KMS-11 (cell line): ENCODE data around the gene PRKG1.

Experiments
- H2AFZ ChIP-seq: fragments of 200-600 bp; sonication (generic); 2 replicates; pipeline ENCODE4 v1.6.1; 2016; ENCODE audit warnings: antibody characterized with exemption, mixed run types, low read depth
- H3K27ac ChIP-seq: fragments of 200-600 bp; sonication (generic); 2 replicates; pipeline ENCODE4 v1.6.1; 2016; ENCODE audit warnings: mild to moderate bottlenecking, mixed run types
- H3K27me3 ChIP-seq: fragments of 200-600 bp; sonication (generic); 2 replicates; pipeline ENCODE4 v1.6.1; 2017; ENCODE audit warnings: mild to moderate bottlenecking, low read depth, mixed run types, moderate library complexity; ENCODE audit not compliant: insufficient read depth
- H3K36me3 ChIP-seq: fragments of 200-600 bp; sonication (generic); 2 replicates; pipeline ENCODE4 v1.6.1; 2017; ENCODE audit warnings: mild to moderate bottlenecking, mixed run types; ENCODE audit not compliant: insufficient read depth
- H3K4me1 ChIP-seq: fragments of 200-600 bp; sonication (generic); 2 replicates; pipeline ENCODE4 v1.6.1; 2016; ENCODE audit warnings: mild to moderate bottlenecking, low read depth, mixed run types; ENCODE audit not compliant: poor library complexity, severe bottlenecking
- H3K4me2 ChIP-seq: fragments of 200-600 bp; sonication (generic); 2 replicates; pipeline ENCODE4 v1.7.0; 2016; ENCODE audit warnings: mild to moderate bottlenecking, mixed run types
- H3K4me3 ChIP-seq: fragments of 200-600 bp; sonication (generic); IDR thresholded peaks from 2 replicates; pipeline ENCODE4 v1.6.1; 2017; ENCODE audit warnings: low read depth, low read length, mixed read lengths; ENCODE audit not compliant: insufficient read depth
- H3K79me2 ChIP-seq: fragments of 200-600 bp; sonication (generic); 2 replicates; pipeline ENCODE4 v1.6.1; 2016; ENCODE audit warnings: low read depth, mixed run types; ENCODE audit not compliant: insufficient read depth
- H3K9ac ChIP-seq: fragments of 200-600 bp; sonication (generic); 2 replicates; pipeline ENCODE4 v1.6.1; 2016; ENCODE audit warnings: mild to moderate bottlenecking, mixed run types
- H4K20me1 ChIP-seq: fragments of 200-600 bp; sonication (generic); 2 replicates; pipeline ENCODE4 v1.6.1; 2016; ENCODE audit warnings: mild to moderate bottlenecking, mixed run types; ENCODE audit not compliant: insufficient read depth
- TF ChIP-seq, protein P1 (sequence below): fragments of 200-600 bp; sonication (generic); conservative IDR thresholded peaks from 2 replicates; pipeline ENCODE4 v1.6.1; 2017; ENCODE audit warnings: low read depth, mild to moderate bottlenecking, antibody characterized with exemption, low read length, moderate library complexity, mixed read lengths

The PRKG1 gene

GRCh38 chr10:51288511-51288910 lies 214.2 kb downstream of the PRKG1 start:
- H2AFZ ChIP-seq, result no peak overlapping the region
- H3K27me3 ChIP-seq, result no peaks in the 10 kb centered on the region
- no peak overlapping the region for H3K27ac ChIP-seq
- H3K4me3 ChIP-seq, result no peak overlapping the region
- no peak overlapping the region for H3K4me2 ChIP-seq
- H3K79me2 ChIP-seq, result no peaks in the 10 kb centered on the region
- no peaks in the 10 kb centered on the region for H3K4me1 ChIP-seq
- H3K36me3 ChIP-seq, result no peaks in the 10 kb centered on the region
- no peaks in the 10 kb centered on the region for H4K20me1 ChIP-seq
- H3K9ac ChIP-seq, result no peak overlapping the region
- TF ChIP-seq, protein P1, sequence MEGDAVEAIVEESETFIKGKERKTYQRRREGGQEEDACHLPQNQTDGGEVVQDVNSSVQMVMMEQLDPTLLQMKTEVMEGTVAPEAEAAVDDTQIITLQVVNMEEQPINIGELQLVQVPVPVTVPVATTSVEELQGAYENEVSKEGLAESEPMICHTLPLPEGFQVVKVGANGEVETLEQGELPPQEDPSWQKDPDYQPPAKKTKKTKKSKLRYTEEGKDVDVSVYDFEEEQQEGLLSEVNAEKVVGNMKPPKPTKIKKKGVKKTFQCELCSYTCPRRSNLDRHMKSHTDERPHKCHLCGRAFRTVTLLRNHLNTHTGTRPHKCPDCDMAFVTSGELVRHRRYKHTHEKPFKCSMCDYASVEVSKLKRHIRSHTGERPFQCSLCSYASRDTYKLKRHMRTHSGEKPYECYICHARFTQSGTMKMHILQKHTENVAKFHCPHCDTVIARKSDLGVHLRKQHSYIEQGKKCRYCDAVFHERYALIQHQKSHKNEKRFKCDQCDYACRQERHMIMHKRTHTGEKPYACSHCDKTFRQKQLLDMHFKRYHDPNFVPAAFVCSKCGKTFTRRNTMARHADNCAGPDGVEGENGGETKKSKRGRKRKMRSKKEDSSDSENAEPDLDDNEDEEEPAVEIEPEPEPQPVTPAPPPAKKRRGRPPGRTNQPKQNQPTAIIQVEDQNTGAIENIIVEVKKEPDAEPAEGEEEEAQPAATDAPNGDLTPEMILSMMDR, result no peak

DNA sequence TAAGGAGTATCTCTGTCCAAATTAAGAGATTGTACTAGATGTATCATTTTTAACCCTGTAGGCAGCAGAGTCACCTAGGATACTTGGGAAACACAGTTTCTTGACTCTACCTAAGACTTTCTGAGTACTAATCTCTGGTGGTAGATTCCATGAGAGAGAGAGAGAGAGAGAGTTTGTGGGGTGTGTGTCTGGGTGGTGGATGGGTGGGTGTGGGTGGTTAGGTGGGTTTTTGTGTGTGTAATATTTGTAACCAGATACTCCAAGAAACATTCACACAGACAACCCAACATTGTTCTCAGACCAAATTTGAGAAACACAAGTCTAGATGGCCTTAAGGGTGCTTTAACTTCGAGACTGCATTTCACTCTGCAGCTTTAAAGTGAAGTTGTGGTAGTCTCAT lies 215.2 kb downstream of the PRKG1 start:
- Histone ChIP-seq H4K20me1 (no peaks in the 10 kb centered on the region), H2AFZ (no peak overlapping the region), H3K79me2 (no peaks in the 10 kb centered on the region), H3K4me1 (no peaks in the 10 kb centered on the region), H3K4me2 (no peak overlapping the region), H3K9ac (no peak overlapping the region), H3K36me3 (no peaks in the 10 kb centered on the region), H3K4me3 (no peak overlapping the region), H3K27ac (no peak overlapping the region), H3K27me3 (no peaks in the 10 kb centered on the region)
- TF ChIP-seq, protein P1, result no peak

DNA sequence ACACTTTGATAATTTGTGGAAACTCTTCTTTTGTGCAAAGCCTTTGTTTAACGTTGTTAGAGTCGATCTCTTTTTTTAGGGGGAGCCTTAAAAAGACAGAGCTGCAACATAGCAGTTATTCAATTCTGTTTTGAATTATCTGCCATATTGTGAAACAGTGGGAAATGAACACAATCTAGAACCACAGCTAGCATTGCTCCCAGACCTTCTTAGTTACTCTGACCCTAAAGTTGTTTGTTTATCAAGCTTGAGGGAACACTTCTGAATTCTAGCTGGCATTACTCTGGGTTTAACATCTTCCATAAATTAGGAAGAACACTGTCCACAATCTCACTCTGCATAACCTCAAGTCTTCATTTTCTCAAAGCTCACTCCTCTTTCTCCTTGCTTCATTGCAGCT lies 217.7 kb downstream of the PRKG1 start:
- TF ChIP-seq, protein P1, result no peak
- Histone ChIP-seq H3K27me3 (no peaks in the 10 kb centered on the region), H2AFZ (no peak overlapping the region)

DNA sequence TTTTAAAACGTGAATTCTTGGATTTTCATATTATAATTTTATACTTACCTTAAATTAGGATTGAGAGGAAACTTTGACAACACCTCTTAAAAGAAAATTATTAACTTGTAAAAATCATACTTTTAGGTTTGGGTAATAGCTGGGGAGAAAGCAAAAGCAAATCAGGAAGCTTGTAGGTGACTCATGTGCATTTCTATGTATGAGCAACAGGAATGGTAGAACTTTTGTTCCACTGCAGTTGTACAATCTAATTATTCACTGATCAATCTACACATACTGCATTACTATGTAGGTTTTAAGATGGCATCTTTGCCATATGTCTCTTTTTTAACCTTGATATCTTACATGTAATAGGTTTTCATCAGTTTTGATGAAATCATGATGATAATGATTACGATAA lies 223.2 kb downstream of the PRKG1 start:
- no peak overlapping the region for H3K4me2 ChIP-seq
- H3K4me1 ChIP-seq, result no peaks in the 10 kb centered on the region
- no peak overlapping the region for H3K9ac ChIP-seq
- H4K20me1 ChIP-seq, result no peaks in the 10 kb centered on the region
- no peak overlapping the region for H3K4me3 ChIP-seq
- no peak overlapping the region for H2AFZ ChIP-seq
- TF ChIP-seq, protein P1, result no peak
- no peaks in the 10 kb centered on the region for H3K36me3 ChIP-seq
- no peak overlapping the region for H3K27ac ChIP-seq
- no peaks in the 10 kb centered on the region for H3K79me2 ChIP-seq
- H3K27me3 ChIP-seq, result no peaks in the 10 kb centered on the region

More for the DNA sequence above, 217.7 kb downstream of the PRKG1 start:
- Histone ChIP-seq H3K36me3 (no peaks in the 10 kb centered on the region), H3K4me1 (no peaks in the 10 kb centered on the region), H4K20me1 (no peaks in the 10 kb centered on the region), H3K79me2 (no peaks in the 10 kb centered on the region), H3K9ac (no peak overlapping the region), H3K4me2 (no peak overlapping the region), H3K4me3 (no peak overlapping the region), H3K27ac (no peak overlapping the region)
